ENCODE results near the gene BPIFB3. TPM values are rescaled to one million over a fixed set of nuclear protein-coding genes. Genes with fewer than 3 reads are reported as not detected.

Gene BPIFB3
- total RNA-seq, 3 donors from 2014 or later (not counting 1 experiment from before 2014, with no cell fraction given): not detected

- H3K4me1 ChIP-seq (ENCODE audit: control insufficient read depth, insufficient read depth, low read length): no peaks in the 10 kb centered on the region
- H3K27me3 Mint-ChIP-seq (ENCODE audit: low read depth in 2 of 2): no peaks in the 10 kb centered on the region
- no peaks in the 10 kb centered on the region for H3K9me3 ChIP-seq (ENCODE audit: control insufficient read depth, insufficient read depth, low read length)
- no peaks in the 10 kb centered on the region for H3K36me3 ChIP-seq (ENCODE audit: control insufficient read depth, insufficient read depth, low read length)
- H3K27ac ChIP-seq (ENCODE audit: low read length): no peak overlapping the region
- 85% methylated on average over 8 of the region's 8 CpGs for WGBS (ENCODE audit: insufficient coverage)
- DNase-seq (no peak), ATAC-seq (no peak)
- H3K4me1 Mint-ChIP-seq: no peaks in the 10 kb centered on the region
- no peaks in the 10 kb centered on the region for H3K36me3 Mint-ChIP-seq
- H3K27me3 ChIP-seq (ENCODE audit: control insufficient read depth, insufficient read depth, low read length): no peaks in the 10 kb centered on the region
- no peak for TF ChIP-seq CTCF (IDR thresholded peaks at IDR 0.05)
- intact Hi-C loops (cut with micrococcal nuclease): loop anchor here (1.0 kb wide), 1 partner anchor 104 kb away; no protein-coding TSS in a partner anchor
- H3K4me3 ChIP-seq (ENCODE audit: low read length): no peak overlapping the region
- no peaks in the 10 kb centered on the region for H3K9me3 Mint-ChIP-seq
- no peak overlapping the region for H3K4me3 Mint-ChIP-seq
- H3K27ac Mint-ChIP-seq: no peak overlapping the region
Observed at GRCh38 chr20:33005908-33006775, 47.6 kb upstream of the BPIFB3 start.

- Mint-ChIP-seq H3K27me3 (ENCODE audit: low read depth in 2 of 2) (no peaks in the 10 kb centered on the region), H3K9me3 (no peaks in the 10 kb centered on the region), H3K4me3 (no peak overlapping the region), H3K27ac (no peak overlapping the region), H3K4me1 (no peaks in the 10 kb centered on the region), H3K36me3 (no peaks in the 10 kb centered on the region)
- intact Hi-C loops (cut with micrococcal nuclease): no loop called here
- Histone ChIP-seq H3K27me3 (ENCODE audit: control insufficient read depth, insufficient read depth, low read length) (no peaks in the 10 kb centered on the region), H3K4me3 (ENCODE audit: low read length) (no peak overlapping the region), H3K9me3 (ENCODE audit: control insufficient read depth, insufficient read depth, low read length) (no peaks in the 10 kb centered on the region), H3K4me1 (ENCODE audit: control insufficient read depth, insufficient read depth, low read length) (no peaks in the 10 kb centered on the region), H3K27ac (ENCODE audit: low read length) (no peak overlapping the region), H3K36me3 (ENCODE audit: control insufficient read depth, insufficient read depth, low read length) (no peaks in the 10 kb centered on the region)
- WGBS (ENCODE audit: insufficient coverage): 95% methylated on average over 8 of the region's 8 CpGs
- TF ChIP-seq CTCF (IDR thresholded peaks at IDR 0.05): no peak
- DNase-seq (no peak), ATAC-seq (no peak)
Observed at GRCh38 chr20:33006776-33007375, 46.8 kb upstream of the BPIFB3 start.

GRCh38 chr20:33007376-33008335 lies 46.0 kb upstream of the BPIFB3 start, which contains the start of gene BPIFB2:
TSS of gene BPIFB2 (plus strand) at chr20:33007704. CDS start at chr20:33008575, 871 bp downstream.
- intact Hi-C loops (cut with micrococcal nuclease): no loop called here
- TF ChIP-seq CTCF (IDR thresholded peaks at IDR 0.05): no peak

More at GRCh38 chr20:33007376-33008335, 46.0 kb upstream of the BPIFB3 start, which contains the start of gene BPIFB2:
- H3K27me3 Mint-ChIP-seq (ENCODE audit: low read depth in 2 of 2): no peaks in the 10 kb centered on the region
- H3K27me3 ChIP-seq (ENCODE audit: control insufficient read depth, insufficient read depth, low read length): no peaks in the 10 kb centered on the region
- H3K4me1 ChIP-seq (ENCODE audit: control insufficient read depth, insufficient read depth, low read length): no peaks in the 10 kb centered on the region
- no peak within 1 kb of the TSS for H3K27ac ChIP-seq (ENCODE audit: low read length)
- H3K9me3 Mint-ChIP-seq: no peaks in the 10 kb centered on the region
- DNase-seq: no peak
- H3K4me3 Mint-ChIP-seq: no peak within 1 kb of the TSS
- no peak within 1 kb of the TSS for H3K4me3 ChIP-seq (ENCODE audit: low read length)
- no peaks in the 10 kb centered on the region for H3K36me3 ChIP-seq (ENCODE audit: control insufficient read depth, insufficient read depth, low read length)
- H3K4me1 Mint-ChIP-seq: no peaks in the 10 kb centered on the region
- H3K36me3 Mint-ChIP-seq: no peaks in the 10 kb centered on the region
- WGBS (ENCODE audit: insufficient coverage): 92% methylated on average over 11 of the region's 11 CpGs
- no peak within 1 kb of the TSS for H3K27ac Mint-ChIP-seq
- H3K9me3 ChIP-seq (ENCODE audit: control insufficient read depth, insufficient read depth, low read length): no peaks in the 10 kb centered on the region
- ATAC-seq: no peak

Data from natural killer cell (primary cell).